HG03558 (cell line): ENCODE results near the gene HGS.

Experiments
- ATAC-seq: cut with Tn5 transposase; IDR thresholded peaks from one replicate; pipeline ENCODE4 v1.9.1; 2021; ENCODE audit warnings: moderate number of reproducible peaks; ENCODE audit not compliant: unreplicated experiment; ENCODE audit errors: extremely low read depth

HGS gene

GRCh38 chr17:81715107-81715871, 31.5 kb downstream of the HGS start:
- no peak for ATAC-seq

- no peak for ATAC-seq
These were observed 32.3 kb downstream of the HGS start for GRCh38 chr17:81715872-81716673.

GRCh38 chr17:81716674-81716996, 32.8 kb downstream of the HGS start:
- ATAC-seq: no peak

GRCh38 chr17:81717049-81717765, 33.4 kb downstream of the HGS start:
- no peak for ATAC-seq

- no peak for ATAC-seq
These were observed 33.9 kb downstream of the HGS start for GRCh38 chr17:81717766-81718089.

GRCh38 chr17:81719410-81720266, 35.8 kb downstream of the HGS start:
- no peak for ATAC-seq

- no peak for ATAC-seq
These were observed 36.7 kb downstream of the HGS start for GRCh38 chr17:81720267-81721071.

- no peak for ATAC-seq
These were observed 38.6 kb downstream of the HGS start for GRCh38 chr17:81722184-81723120.

- no peak for ATAC-seq
These were observed 39.9 kb downstream of the HGS start for GRCh38 chr17:81723651-81724209.

- ATAC-seq: no peak
These were observed 41.6 kb downstream of the HGS start for GRCh38 chr17:81725439-81725838.

GRCh38 chr17:81726004-81726403, 42.2 kb downstream of the HGS start:
- no peak for ATAC-seq

GRCh38 chr17:81727324-81728031, 43.7 kb downstream of the HGS start:
- ATAC-seq: no peak

- ATAC-seq: no peak
These were observed 49.9 kb downstream of the HGS start for GRCh38 chr17:81733507-81734404.

- no peak for ATAC-seq
These were observed 50.8 kb downstream of the HGS start for GRCh38 chr17:81734405-81735263.

GRCh38 chr17:81735264-81736102, 51.7 kb downstream of the HGS start:
- no peak for ATAC-seq
